Sigmoid colon (tissue), 4 donors: Measurements from ENCODE around the gene GNAI2.

Experiments used
- CTCF ChIP-seq, 4 experiments: fragments of 450-650 bp in 3 of 4; fragments of 200-600 bp in 1 of 4; IDR thresholded peaks; one replicate each; pipeline ENCODE4 v1.5.1; 2016 to 2019; ENCODE audit warnings: antibody characterized with exemption in 4 of 4, mild to moderate bottlenecking in 3 of 4, moderate library complexity in 2 of 4
- EP300 ChIP-seq, 4 donors: sonication (generic); formaldehyde crosslinking; IDR thresholded peaks; one replicate each; pipeline ENCODE4 v1.6.1; 2017; ENCODE audit warnings: antibody characterized with exemption in 4 of 4
- POLR2AphosphoS5 ChIP-seq, 4 donors: sonication (generic); formaldehyde crosslinking; IDR thresholded peaks; one replicate each; pipeline ENCODE4 v1.6.1; 2017; ENCODE audit warnings: antibody characterized with exemption in 4 of 4

GRCh38 chr3:50193286-50193685, 42.7 kb upstream of the GNAI2 start:
- TF ChIP-seq CTCF (IDR thresholded peaks at IDR 0.05) (no peak), POLR2AphosphoS5 (IDR thresholded peaks at IDR 0.05) (no peak), EP300 (IDR thresholded peaks at IDR 0.05) (no peak)
